ENCODE measurements around the gene ENTREP3. TPM values are rescaled to one million over a fixed set of nuclear protein-coding genes. Genes with fewer than 3 reads are reported as not detected.
"Not testable (repeated sequence)": the region's sequence is repeated elsewhere in the genome, so short reads cannot be mapped to it uniquely, and the experiment has no call there.

The ENTREP3 gene, protein sequence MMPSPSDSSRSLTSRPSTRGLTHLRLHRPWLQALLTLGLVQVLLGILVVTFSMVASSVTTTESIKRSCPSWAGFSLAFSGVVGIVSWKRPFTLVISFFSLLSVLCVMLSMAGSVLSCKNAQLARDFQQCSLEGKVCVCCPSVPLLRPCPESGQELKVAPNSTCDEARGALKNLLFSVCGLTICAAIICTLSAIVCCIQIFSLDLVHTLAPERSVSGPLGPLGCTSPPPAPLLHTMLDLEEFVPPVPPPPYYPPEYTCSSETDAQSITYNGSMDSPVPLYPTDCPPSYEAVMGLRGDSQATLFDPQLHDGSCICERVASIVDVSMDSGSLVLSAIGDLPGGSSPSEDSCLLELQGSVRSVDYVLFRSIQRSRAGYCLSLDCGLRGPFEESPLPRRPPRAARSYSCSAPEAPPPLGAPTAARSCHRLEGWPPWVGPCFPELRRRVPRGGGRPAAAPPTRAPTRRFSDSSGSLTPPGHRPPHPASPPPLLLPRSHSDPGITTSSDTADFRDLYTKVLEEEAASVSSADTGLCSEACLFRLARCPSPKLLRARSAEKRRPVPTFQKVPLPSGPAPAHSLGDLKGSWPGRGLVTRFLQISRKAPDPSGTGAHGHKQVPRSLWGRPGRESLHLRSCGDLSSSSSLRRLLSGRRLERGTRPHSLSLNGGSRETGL
- 4.5 TPM for total RNA-seq

DNA sequence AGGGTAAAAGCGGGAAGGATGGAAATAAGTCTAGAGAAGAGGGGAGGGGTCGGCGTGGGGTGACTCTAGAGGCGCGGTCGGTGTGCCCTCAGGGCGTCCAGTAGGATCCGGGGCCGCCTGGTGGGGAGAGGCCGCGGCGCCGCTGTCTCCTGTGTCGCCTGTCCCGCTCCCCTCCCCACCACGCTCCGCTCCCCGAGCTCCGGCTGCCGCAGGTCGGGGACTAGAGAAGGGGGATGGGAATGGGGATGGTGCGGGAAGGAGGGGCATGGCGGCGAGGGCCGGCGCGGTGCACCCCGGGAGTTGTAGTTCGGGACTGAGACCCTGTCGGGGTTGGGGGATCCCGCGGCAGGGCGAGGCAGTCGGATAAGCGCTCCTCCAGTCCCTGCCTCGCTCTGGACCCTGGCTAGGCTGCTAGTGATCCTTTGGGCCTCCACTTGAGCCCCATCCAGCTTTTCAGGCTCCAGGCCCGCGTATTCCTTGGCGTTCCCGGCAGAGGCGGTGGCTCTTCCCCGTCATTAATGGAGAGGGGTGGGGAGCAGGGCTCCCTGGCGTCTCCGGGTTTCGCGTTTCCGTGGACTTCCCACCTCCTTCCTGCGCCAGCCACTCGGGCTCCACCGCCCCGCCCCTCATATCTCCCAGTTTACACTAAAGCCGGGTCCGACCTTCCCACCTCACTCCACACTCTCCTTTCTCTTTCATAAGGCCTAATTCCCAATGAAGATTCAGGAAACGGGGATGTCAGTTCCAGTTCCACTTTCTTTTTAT lies at the start of gene ENTREP3:
ENTREP3 (minus strand) TSS at position 241 of the 765 bp plus-strand sequence. CDS start 606 bp downstream, outside the sequence.
- peak; percentile 86 for DNase-seq

DNA sequence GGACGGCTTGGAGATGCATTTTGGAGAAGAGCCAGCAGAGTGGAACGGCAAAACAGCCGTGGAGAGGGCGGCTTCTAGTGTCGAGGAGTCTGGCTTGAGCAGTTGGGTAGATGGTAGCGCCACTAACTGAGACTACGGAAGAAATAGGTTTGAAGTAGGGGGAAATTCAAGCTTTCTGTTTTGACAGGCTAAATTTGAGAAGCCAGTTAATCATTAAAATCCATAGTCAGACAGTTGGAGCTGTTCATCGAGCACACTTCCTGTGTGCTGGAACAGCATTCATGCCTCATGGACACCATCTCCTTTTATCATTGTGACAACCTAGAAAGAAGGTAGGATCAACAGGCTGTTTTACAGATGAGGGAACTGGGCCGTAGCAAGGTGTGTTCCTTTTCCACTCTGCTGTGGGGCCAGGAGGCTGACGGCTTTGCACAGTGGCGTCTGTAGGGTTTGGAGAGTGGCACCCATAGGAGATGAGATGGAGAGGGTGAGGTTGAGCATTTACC lies 49.3 kb upstream of the ENTREP3 start:
- DNase-seq = no peak

DNA sequence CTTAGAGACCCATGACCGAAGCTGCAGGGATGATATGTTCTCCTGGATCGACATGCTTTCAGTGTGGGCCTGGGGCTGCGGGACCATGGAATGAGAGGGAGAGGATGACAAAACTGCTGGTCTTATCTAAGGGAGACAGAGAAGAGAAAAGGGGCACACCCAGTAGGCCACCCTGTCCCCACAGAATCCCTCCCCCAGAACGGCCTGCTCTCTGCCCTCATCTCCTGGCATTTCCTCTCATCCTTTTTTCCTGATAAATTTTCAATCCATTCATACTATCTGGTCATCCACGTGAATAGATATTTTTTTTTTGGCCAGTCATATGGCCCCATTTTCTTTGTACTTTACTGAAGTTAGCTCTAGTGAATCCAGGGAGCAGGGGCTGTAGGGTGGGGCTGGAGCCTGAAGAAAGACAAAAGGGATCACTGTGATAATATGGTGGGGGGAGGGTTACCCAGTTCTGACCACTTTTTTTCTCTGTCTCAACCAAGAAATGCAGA lies 46.1 kb upstream of the ENTREP3 start, which contains the start of gene PKLR:
PKLR (minus strand) TSS at position 97 of the 500 bp plus-strand sequence; CDS start at position 54, 43 bp downstream.
- no peak for DNase-seq

DNA sequence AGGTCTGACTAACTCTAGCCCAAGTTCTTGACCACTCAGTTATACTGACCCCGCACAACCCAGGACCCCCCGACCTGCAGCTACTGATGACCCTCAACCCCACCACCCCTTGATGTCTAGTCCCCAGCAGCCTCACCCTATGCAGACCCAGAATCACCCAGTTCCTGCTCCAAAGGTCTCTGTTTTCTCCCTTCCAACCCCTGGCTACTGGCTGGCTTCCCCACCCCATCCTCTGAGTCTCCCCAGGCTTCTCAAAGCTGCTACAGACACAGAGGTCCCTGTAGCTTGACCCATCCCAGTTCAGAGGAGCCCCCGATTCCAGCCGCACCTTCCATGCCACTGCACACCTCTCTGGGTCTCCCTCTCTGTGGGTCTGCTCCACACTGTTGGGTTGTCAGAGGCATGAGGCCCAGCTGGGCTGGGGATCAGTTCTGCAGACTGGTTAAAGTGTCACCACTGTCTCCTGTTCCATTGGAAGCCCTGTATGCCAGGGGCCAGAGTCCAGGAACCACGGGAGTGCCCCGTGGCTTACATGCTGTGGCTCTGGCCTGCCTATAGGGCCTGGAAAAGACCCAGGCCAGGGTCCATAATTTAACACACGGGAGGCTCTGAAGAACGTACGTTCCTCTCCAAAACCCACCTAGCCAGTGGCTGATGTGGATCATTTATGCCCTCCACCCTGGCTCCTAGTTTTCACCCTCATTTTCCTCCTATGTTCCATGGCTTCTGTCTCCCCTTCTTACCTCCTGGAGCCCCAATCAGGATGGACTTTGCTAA lies 45.5 kb upstream of the ENTREP3 start:
- no peak for DNase-seq

DNA sequence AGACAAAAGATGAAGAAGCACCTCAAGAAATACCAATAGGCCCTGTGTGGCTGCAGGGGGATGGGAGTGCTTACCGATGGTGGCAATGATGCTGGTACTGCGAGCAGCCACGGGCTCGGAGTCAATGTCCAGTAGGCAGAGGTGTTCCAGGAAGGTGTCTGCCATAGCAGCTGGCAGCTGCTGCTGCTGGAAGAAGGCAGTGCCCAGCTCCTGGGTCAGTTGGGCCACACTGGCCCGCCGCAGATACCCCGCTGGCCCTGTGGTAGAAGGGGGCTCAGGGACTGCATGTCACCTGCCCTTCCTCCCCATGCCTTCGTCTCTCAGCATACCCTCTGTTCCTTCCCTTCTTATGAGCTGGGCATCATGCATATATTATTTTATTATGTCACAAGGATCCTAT lies 44.7 kb upstream of the ENTREP3 start:
- no peak for DNase-seq

DNA sequence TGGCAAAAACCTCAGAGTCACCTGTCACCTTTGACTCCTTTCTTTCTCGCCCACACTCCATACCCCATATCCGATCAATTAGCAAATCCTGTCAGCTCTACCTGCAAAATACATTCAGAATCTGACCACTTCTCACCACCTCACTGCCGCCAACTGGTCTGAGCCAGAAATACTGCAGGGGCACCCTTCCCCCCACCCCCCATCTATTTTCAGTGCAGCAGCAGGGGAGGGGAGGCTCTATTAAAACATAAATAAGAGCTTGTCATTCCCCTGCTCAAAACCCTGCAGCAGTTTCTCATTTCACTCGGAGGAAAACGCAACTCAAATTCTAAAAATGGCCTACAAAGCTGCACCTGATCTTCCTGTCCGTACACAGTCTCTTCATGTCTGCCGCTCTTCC lies 42.1 kb upstream of the ENTREP3 start:
- DNase-seq = no peak

DNA sequence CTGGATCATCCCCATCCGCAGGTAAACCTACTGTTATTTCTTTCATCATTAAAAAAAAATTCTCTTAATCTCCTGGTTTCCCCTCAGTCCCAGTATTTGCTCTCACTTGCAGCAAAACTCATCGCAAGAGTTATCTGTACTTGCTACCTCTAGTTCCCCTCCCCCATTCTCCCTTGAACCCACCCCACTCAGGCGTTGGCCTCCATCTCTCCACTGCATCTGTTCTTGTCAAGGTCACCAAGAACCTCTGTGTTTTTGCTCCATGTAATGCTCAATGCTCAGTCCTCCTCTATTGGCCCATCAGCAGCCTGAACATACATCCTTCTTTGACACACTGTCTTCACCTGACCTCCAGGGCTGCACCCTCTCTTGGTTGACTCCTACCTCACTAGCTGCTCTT lies 41.4 kb upstream of the ENTREP3 start:
- DNase-seq = no peak

DNA sequence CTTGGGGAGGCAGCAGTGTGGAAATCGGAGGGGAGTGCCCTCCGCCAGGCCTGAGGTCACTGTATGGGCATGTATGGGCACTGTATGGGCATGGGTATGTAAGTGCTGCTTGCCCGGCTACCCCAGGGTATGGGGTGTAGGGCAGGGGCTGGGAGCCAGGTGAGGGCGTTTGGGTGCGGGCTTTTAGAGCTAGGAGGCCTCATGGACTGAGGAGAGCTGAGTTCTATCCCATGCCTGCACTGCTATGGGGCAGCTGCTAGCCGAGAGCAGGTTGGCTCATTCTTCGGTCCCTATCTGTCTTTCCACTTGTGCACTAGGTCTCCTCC lies 40.6 kb upstream of the ENTREP3 start:
- no peak for DNase-seq

DNA sequence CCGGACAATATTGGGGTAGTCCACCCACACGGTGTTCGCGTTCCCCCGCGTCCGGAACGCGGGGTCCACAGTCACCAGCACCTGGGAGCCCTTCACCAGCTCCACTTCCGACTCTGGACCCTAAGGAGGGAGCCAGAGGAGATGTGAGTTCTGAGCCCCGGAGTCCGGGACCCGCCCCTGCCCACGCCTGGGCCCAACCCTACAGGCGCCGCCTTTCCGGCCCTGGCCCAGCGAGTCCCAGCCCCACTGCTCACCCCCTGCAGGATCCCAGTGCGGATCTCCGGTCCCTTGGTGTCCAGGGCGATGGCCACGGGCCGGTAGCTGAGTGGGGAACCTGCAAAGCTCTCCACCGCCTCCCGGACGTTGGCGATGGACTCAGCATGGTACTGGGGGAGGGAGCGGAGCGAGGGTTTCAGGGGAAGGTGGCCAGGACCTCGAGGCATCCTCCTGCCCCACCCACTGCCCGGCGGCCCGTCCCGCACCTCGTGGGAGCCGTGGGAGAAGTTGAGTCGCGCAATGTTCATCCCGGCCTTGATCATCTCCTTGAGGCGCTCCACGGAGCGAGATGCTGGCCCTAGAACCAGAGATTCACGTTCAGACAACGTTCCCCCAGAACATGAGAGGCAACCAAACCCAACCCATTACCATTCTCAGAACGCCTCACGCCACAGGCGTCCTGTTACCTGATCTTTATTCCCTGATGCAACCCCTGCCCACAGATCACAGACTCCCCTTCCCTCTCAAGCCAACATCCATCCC lies 40.1 kb upstream of the ENTREP3 start:
- DNase-seq = no peak

DNA sequence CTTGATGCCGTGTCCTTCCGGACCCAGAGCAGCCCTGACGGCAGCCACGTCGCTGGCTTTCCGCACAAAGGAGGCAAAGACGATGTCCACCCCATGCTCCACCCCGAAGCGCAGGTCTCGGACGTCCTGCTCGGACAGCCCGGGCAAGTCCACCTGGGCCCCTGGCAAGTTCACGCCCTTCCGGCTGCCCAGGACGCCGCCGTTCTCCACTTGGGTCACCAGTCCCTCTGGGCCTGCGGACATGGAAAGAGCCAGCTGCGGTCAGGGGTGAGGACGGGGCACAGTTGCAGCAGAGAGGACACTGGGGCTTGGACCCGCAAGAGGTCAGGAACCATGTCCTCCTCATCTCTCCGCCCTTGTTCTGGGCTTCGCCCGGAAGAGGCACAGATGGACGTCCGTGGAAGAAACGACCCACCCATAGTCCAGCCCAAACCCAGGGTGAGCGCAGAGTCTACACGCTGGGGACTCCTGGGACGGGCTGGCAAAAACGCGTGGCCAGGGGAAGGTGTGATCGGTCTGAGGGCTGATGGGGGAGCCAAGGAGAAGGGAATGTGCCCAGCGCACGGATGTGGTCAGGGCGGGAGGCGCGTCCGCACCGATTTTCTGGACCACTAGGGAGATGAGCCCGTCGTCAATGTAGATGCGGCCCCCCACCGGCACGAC lies 39.4 kb upstream of the ENTREP3 start:
- DNase-seq = no peak

DNA sequence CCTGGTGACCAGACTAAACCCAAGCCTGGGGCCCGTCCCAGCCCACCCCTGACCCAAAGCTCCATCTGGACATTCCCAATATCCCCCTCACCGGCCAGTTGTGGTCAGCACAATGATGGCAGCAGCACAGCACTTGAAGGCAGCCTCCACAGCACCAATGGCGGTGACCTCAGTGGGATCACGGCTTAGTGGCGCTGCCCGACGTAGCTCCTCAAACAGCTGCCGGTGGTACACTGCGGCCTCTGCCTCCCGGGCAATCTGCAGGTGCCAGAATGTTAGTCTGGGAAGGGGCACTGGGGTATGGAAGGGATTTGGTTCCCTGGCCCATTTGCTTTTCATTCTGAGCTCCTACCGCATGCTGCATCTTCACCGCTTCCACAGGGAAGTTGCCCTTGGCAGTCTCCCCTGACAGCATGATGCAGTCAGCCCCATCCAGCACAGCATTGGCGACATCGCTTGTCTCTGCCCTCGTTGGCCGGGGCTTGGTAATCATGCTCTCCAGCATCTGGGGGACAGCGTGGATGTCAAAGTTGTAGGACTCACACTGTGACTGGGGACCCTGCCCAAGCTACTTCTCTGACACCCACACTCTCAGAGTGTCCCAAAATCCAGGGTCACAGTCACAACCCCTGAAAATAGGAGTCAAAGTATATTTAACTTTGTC lies 37.9 kb upstream of the ENTREP3 start:
- no peak for DNase-seq

DNA sequence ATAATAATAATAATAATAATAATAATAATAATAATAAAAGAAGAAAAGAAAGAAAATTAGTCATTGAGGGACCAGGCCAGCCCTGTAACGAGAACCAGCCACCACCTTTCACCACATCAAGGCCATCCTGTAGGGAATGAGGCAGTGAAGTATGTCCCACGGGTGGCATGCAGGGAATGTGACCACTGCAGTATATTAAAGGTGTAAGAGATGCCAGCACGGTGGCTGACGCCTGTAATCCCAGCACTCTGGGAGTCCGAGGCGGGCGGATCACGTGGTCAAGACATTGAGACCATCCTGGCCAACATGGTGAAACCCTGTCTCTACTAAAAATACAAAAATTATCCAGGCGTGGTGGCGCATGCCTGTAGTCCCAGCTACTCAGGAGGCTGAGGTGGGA lies 35.7 kb upstream of the ENTREP3 start:
- DNase-seq = not testable (repeated sequence)

DNA sequence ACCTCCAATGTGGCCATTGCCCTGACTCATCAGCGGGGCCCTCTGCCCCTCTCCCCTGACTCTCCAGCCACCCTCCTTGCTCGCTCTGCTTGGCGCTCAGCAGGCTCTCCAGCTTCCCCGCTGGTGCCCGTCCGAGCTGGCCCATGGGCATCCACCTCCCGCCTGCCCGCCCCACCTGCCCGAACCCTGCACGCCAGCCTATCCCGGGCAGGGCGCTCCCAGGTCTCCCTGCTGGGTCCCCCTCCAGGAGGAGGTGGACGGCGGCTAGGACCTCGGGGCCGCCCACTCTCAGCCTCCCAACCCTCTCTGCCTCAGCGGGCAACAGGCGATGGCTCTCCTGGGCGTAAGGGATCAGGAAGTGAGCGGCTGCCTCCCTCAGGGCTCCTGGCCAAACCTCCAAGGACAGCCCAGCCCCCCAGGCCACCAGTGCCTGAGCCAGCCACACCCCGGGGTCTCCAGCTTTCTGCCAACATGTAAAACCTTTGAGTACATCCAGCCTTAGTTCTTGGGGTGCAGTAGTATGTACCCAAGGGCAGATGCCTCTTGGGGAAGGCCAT lies 32.8 kb upstream of the ENTREP3 start:
- DNase-seq = no peak

DNA sequence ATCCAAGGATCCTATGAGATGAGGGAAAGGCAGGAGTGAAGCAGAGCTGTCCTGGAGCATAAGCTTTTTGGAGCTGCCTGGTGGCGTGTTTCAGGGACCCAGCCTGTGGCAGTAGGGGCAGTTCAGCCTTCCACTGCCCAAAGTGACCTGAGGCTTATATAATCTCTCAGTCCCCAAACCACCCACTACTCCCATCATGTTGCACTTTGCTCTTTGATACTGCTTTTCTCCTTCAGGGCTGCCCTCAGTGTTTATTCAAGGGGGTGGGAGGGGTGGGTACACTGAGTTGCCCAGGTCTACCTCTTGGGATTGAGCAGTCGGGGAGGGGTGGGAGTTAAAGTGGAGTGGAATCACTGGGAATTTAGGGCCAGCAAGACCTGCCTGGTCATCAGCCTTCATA lies 31.3 kb upstream of the ENTREP3 start:
- no peak for DNase-seq

DNA sequence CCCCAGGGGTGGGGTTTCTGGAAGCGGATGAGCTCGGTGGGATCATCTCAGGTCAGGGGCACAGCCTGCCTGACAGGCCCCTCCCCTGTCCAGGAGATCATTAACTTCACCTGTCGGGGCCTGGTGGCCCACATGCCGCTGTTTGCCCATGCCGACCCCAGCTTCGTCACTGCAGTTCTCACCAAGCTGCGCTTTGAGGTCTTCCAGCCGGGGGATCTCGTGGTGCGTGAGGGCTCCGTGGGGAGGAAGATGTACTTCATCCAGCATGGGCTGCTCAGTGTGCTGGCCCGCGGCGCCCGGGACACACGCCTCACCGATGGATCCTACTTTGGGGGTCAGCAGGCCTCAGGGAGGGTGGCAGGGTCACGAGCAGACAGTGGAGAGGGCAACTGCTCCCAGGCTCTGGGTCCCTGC lies 30.4 kb upstream of the ENTREP3 start:
- DNase-seq = no peak

DNA sequence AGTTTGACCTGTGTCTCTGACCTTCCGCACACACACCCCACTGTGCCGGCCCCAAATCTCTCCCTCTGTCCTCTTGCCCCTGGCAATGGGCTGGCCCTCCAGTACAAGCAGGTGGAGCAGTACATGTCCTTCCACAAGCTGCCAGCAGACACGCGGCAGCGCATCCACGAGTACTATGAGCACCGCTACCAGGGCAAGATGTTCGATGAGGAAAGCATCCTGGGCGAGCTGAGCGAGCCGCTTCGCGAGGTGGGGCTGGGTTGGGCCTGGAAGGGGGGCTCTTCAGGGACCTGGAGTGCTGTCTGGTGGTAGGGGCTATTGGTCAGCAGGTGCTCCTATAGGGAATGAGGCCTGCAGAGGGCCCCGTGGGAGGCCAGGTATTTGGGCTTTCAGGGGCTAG lies 29.8 kb upstream of the ENTREP3 start:
- DNase-seq = no peak

DNA sequence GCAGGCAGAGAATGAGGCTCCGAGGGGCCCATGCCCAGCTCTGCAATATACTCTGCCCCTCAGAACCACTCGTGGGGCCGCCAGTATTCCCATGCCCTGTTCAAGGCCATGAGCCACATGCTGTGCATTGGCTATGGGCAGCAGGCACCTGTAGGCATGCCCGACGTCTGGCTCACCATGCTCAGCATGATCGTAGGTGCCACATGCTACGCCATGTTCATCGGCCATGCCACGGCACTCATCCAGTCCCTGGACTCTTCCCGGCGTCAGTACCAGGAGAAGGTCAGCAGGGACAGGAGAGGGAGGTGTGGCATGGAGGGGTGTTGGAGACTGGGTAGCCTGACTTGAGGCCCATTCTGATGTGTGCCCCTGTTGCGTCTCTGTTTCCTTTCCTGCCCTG lies 29.2 kb upstream of the ENTREP3 start:
- DNase-seq = no peak

DNA sequence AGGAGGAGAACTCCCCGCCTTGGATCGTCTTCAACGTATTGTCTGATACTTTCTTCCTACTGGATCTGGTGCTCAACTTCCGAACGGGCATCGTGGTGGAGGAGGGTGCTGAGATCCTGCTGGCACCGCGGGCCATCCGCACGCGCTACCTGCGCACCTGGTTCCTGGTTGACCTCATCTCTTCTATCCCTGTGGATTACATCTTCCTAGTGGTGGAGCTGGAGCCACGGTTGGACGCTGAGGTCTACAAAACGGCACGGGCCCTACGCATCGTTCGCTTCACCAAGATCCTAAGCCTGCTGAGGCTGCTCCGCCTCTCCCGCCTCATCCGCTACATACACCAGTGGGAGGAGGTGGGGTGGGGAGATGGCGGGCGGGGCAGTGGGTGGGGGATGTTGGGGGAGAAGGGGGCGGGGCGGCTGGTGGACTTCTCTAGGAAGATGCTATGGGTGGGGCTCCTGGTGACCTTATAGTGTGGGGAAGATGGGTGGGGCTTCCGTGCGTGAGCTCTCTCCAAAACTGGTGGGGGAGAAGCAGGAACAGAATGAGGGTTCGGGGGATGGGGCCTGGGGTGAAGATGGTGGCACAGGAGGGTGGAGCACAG lies 27.3 kb upstream of the ENTREP3 start:
- no peak for DNase-seq

DNA sequence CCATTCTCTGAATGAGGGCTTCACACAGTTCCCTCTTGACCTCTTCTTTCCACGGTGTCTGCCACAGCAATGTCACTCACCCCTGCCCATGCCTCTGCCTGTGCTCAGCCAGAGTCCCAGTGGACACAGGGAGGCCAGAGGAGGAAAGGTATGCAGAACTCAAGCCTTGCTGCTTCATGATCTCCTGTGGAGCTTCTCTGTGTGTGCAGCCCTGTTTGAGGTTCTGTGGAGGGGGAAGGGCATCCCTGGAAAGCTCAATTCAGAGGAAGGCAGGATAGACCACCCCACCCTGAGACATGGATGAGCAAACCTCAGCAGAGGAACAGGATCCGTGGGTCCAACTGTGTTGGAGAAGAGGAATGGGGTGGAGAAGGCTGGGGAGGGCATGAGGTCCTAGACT lies 24.0 kb upstream of the ENTREP3 start:
- no peak for DNase-seq
